Measurements from ENCODE around the gene CD34. TPM values are rescaled to one million over a fixed set of nuclear protein-coding genes. Genes with fewer than 3 reads are reported as not detected.

The CD34 gene
- total RNA-seq, 1 experiment from 2014 or later = 0.35 TPM

DNA sequence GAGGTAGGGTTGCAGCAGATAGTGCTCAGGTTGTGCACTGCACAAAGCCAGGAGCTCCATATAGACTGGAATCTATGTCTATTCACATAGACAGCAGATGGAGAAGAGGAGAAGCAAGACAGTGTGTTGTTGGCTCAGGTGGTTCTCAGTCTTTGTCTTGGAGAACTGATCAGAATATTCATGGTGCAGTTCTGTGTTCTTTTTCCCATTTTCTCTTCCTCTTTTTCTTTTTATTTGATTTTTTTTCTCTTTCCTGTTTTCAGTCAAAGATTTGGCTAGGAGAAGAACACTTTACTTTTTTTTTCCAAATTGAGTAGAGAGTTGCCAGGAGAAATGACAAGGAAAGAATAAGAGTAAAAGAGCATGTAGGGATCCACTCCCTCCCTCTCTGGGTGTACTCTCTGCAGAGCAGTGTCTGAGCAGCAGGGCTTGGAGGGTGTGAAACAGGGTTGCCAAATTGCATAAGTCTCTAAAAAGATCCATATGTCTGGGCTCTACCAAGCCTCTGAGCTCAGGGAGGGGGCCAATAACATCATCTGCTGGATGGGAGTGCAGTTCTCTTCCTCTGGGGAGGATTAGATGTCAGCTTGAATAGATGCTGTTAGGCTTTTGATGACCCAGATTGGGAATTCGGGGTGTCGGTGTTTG, 8.7 kb upstream of the CD34 start:
- no peaks in the 10 kb centered on the region for H3K27me3 ChIP-seq (ENCODE audit: insufficient read depth, low read length)
- no peaks in the 10 kb centered on the region for H3K36me3 Mint-ChIP-seq (ENCODE audit: insufficient read depth in 1 of 3, low read depth in 3 of 3)

More for the DNA sequence above, 8.7 kb upstream of the CD34 start:
- Histone ChIP-seq H4K91ac (ENCODE audit: insufficient read length, low read depth, low read length) (no peak overlapping the region), H3K23me2 (ENCODE audit: insufficient read length, low read depth, low read length, poor library complexity, severe bottlenecking) (no peaks in the 10 kb centered on the region), H3K4me1 (ENCODE audit: insufficient read depth, low read length) (peaks cover 3% of the 10 kb centered on the region; the same call in 1 of the 2 replicates), H3K79me2 (ENCODE audit: insufficient read depth, low read length) (no peaks in the 10 kb centered on the region), H3K79me1 (ENCODE audit: insufficient read depth, low read depth, low read length, poor library complexity, severe bottlenecking) (no peaks in the 10 kb centered on the region), H2BK12ac (ENCODE audit: insufficient read length, low read depth, low read length) (no peak overlapping the region), H4K20me1 (ENCODE audit: control insufficient read depth, insufficient read depth, insufficient read length) (no peaks in the 10 kb centered on the region), H2AK5ac (ENCODE audit: insufficient read length, low read length) (no peak overlapping the region), H4K5ac (ENCODE audit: insufficient read length, low read depth, low read length) (no peak overlapping the region), H3K14ac (ENCODE audit: insufficient read depth, low read length) (no peak overlapping the region), H3K9ac (ENCODE audit: extremely low read depth, insufficient read length, low read length) (no peak overlapping the region), H2BK5ac (ENCODE audit: insufficient read length, low read length) (no peak overlapping the region), H3K4ac (ENCODE audit: low read depth, low read length) (no peak overlapping the region), H3K27ac (ENCODE audit: insufficient read length, low read depth, low read length) (no peak overlapping the region), H2AFZ (ENCODE audit: low read length) (no peak overlapping the region), H3K56ac (ENCODE audit: insufficient read length, low read depth, low read length) (no peak overlapping the region), H2BK20ac (ENCODE audit: low read depth, low read length, poor library complexity, severe bottlenecking) (no peak overlapping the region), H3T11ph (ENCODE audit: low read length) (no peak overlapping the region), H3K18ac (ENCODE audit: insufficient read length, low read depth, low read length) (no peak overlapping the region), H3K23ac (ENCODE audit: insufficient read length, low read depth, low read length) (no peak overlapping the region), H4K8ac (replicated peaks; ENCODE audit: insufficient read length, low read depth, low read length) (no peak overlapping the region), H3K4me2 (ENCODE audit: insufficient read depth, insufficient read length, low read length) (no peak overlapping the region), H3K9me3 (ENCODE audit: control insufficient read depth, low read depth, low read length) (no peaks in the 10 kb centered on the region), H2BK15ac (ENCODE audit: low read depth, low read length) (no peak overlapping the region), H2BK120ac (ENCODE audit: low read depth, low read length, poor library complexity, severe bottlenecking) (no peak overlapping the region)
- Mint-ChIP-seq H3K27ac (no peak overlapping the region), H3K27me3 (ENCODE audit: low read depth) (peaks cover 15% of the 10 kb centered on the region), H3K4me3 (no peak overlapping the region), H3K4me1 (peaks cover 22 to 24% of the 10 kb centered on the region in 2 experiments), H3K9me3 (no peaks in the 10 kb centered on the region)
- DNase-seq = no peak
- TF ChIP-seq, protein P1, sequence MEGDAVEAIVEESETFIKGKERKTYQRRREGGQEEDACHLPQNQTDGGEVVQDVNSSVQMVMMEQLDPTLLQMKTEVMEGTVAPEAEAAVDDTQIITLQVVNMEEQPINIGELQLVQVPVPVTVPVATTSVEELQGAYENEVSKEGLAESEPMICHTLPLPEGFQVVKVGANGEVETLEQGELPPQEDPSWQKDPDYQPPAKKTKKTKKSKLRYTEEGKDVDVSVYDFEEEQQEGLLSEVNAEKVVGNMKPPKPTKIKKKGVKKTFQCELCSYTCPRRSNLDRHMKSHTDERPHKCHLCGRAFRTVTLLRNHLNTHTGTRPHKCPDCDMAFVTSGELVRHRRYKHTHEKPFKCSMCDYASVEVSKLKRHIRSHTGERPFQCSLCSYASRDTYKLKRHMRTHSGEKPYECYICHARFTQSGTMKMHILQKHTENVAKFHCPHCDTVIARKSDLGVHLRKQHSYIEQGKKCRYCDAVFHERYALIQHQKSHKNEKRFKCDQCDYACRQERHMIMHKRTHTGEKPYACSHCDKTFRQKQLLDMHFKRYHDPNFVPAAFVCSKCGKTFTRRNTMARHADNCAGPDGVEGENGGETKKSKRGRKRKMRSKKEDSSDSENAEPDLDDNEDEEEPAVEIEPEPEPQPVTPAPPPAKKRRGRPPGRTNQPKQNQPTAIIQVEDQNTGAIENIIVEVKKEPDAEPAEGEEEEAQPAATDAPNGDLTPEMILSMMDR (conservative IDR thresholded peaks at IDR 0.05) = no peak
- no CpG with 5 or more reads among the region's 2 CpGs for WGBS (ENCODE audit: extremely low coverage, insufficient read length, low lambda C conversion rate)

Measured in H9 (cell line).